IMR-90 (cell line): ENCODE data around the gene RNASE4. TPM values are rescaled to one million over a fixed set of nuclear protein-coding genes. Genes with fewer than 3 reads are reported as not detected.

Experiments
- ATAC-seq: fragments of 200-7000 bp; cut with Tn5 transposase; 2 replicates; pipeline ENCODE4 v1.9.1; 2020; ENCODE audit warnings: low read depth, mild to moderate bottlenecking, moderate library complexity
- BruUV-seq: library from RNA; stranded (reverse); fragments of 400-500 nt; replicated peaks from 2 replicates; lab custom pipeline; 2021; lab: Mats Ljungman, UMichigan
- CTCF ChIA-PET: fragments of 300-600 bp; formaldehyde crosslinking; extraction: SDS; loops from one replicate; lab custom pipeline; 2021; ENCODE audit warnings: antibody characterized with exemption; lab: Yijun Ruan, JAX
- POLR2A ChIA-PET: fragments of 300-600 bp; sonication (Branson Sonifier 250); formaldehyde crosslinking; loops from one replicate; lab custom pipeline; 2022; ENCODE audit warnings: antibody characterized with exemption; ENCODE audit not compliant: unreplicated experiment; lab: Charles Lee
- DNase-seq: peaks from one replicate; pipeline ENCODE4 v3.0.0; 2013
- H2AFZ ChIP-seq: replicated peaks from 2 replicates; pipeline ENCODE3; 2013; ENCODE audit warnings: low read length, mild to moderate bottlenecking; ENCODE audit not compliant: poor library complexity
- H2AK5ac ChIP-seq: 2 replicates; pipeline ENCODE4 v1.6.1; 2013; ENCODE audit warnings: low read depth, low read length, inconsistent platforms
- H2AK9ac ChIP-seq: replicated peaks from 2 replicates; pipeline ENCODE3; 2013; ENCODE audit warnings: mild to moderate bottlenecking, low read depth, low read length, moderate library complexity; ENCODE audit not compliant: poor library complexity
- H2BK120ac ChIP-seq: 2 replicates; pipeline ENCODE4 v1.6.1; 2013; ENCODE audit warnings: low read depth, low read length, inconsistent platforms
- H2BK15ac ChIP-seq: 3 replicates; pipeline ENCODE4 v1.6.1; 2013; ENCODE audit warnings: low read depth, low read length, inconsistent platforms
- H2BK20ac ChIP-seq: 2 replicates; pipeline ENCODE4 v1.6.1; 2013; ENCODE audit warnings: low read depth, mild to moderate bottlenecking, inconsistent platforms, low read length, moderate library complexity
- H2BK5ac ChIP-seq: 2 replicates; pipeline ENCODE4 v1.6.1; 2013; ENCODE audit warnings: mild to moderate bottlenecking, low read depth, low read length, inconsistent platforms; ENCODE audit not compliant: poor library complexity, severe bottlenecking
- H3K14ac ChIP-seq: replicated peaks from 2 replicates; pipeline ENCODE4 v1.6.1; 2013; ENCODE audit warnings: low read depth, low read length, inconsistent platforms
- H3K18ac ChIP-seq: 2 replicates; pipeline ENCODE4 v1.6.1; 2013; ENCODE audit warnings: low read depth, low read length, control low read depth
- H3K23ac ChIP-seq: 2 replicates; pipeline ENCODE4 v1.6.1; 2013; ENCODE audit warnings: low read depth, low read length, inconsistent platforms
- H3K27ac ChIP-seq: 2 replicates; pipeline ENCODE4 v1.5.1; 2013; ENCODE audit warnings: mild to moderate bottlenecking, control low read depth, low read length; ENCODE audit not compliant: insufficient read depth
- H3K27me3 ChIP-seq: 2 replicates; pipeline ENCODE4 v1.6.1; 2013; ENCODE audit warnings: low read length; ENCODE audit not compliant: control insufficient read depth, insufficient read depth
- H3K36me3 ChIP-seq: 2 replicates; pipeline ENCODE4 v1.6.1; 2013; ENCODE audit warnings: low read length, mixed read lengths; ENCODE audit not compliant: control insufficient read depth, insufficient read depth
- H3K4ac ChIP-seq: 2 replicates; pipeline ENCODE4 v1.6.1; 2013; ENCODE audit warnings: low read depth, low read length, inconsistent platforms
- H3K4me1 ChIP-seq: 2 replicates; pipeline ENCODE4 v1.6.1; 2013; ENCODE audit warnings: low read length, mixed read lengths; ENCODE audit not compliant: control insufficient read depth, insufficient read depth
- H3K4me2 ChIP-seq: 2 replicates; pipeline ENCODE4 v1.6.1; 2013; ENCODE audit warnings: low read depth, mild to moderate bottlenecking, control low read depth, low read length, moderate library complexity
- H3K4me3 ChIP-seq: 2 replicates; pipeline ENCODE4 v1.5.1; 2013; ENCODE audit warnings: low read depth, mild to moderate bottlenecking, control low read depth, low read length, moderate library complexity; ENCODE audit not compliant: insufficient read depth
- H3K56ac ChIP-seq: 2 replicates; pipeline ENCODE4 v1.6.1; 2013; ENCODE audit warnings: low read length, inconsistent platforms; ENCODE audit not compliant: insufficient read depth; ENCODE audit errors: extremely low read depth
- H3K79me1 ChIP-seq, 2 experiments: 2 replicates each; pipeline ENCODE4 v1.6.1; 2013; ENCODE audit warnings: low read length in 2 of 2, inconsistent platforms in 1 of 2, low read depth in 1 of 2
- H3K9ac ChIP-seq: 2 replicates; pipeline ENCODE4 v1.6.1; 2013; ENCODE audit warnings: low read depth, low read length, control low read depth
- H3K9me1 ChIP-seq: 2 replicates; pipeline ENCODE4 v1.6.1; 2013; ENCODE audit warnings: low read length, inconsistent platforms; ENCODE audit not compliant: insufficient read depth
- H3K9me3 ChIP-seq: 2 replicates; pipeline ENCODE4 v1.6.1; 2013; ENCODE audit warnings: low read length; ENCODE audit not compliant: control insufficient read depth, insufficient read depth
- H4K20me1 ChIP-seq: 2 replicates; pipeline ENCODE4 v1.6.1; 2013; ENCODE audit warnings: low read length, inconsistent platforms; ENCODE audit not compliant: insufficient read depth
- H4K5ac ChIP-seq: 2 replicates; pipeline ENCODE4 v1.6.1; 2013; ENCODE audit warnings: mild to moderate bottlenecking, low read depth, low read length, control low read depth
- H4K8ac ChIP-seq, 2 experiments: 2 replicates each; pipeline ENCODE4 v1.6.1; 2013; ENCODE audit warnings: low read depth in 2 of 2, low read length in 2 of 2, control low read depth in 1 of 2, inconsistent platforms in 1 of 2
- H4K91ac ChIP-seq: 2 replicates; pipeline ENCODE4 v1.6.1; 2013; ENCODE audit warnings: low read depth, low read length, inconsistent platforms; ENCODE audit not compliant: insufficient read depth
- CEBPB ChIP-seq: IDR thresholded peaks from 2 replicates; pipeline ENCODE4 v1.6.1; 2012; ENCODE audit warnings: low read depth, low read length, improper control_type of control experiment
- CHD1 ChIP-seq: IDR thresholded peaks from 2 replicates; pipeline ENCODE4 v1.6.1; 2012; ENCODE audit warnings: low read depth, low read length, improper control_type of control experiment
- FOS ChIP-seq: fragments of 150-350 bp; IDR thresholded peaks from 2 replicates; pipeline ENCODE4 v1.6.1; 2016; ENCODE audit warnings: low read depth, low read length
- MAFK ChIP-seq: IDR thresholded peaks from 2 replicates; pipeline ENCODE4 v1.6.1; 2012; ENCODE audit warnings: low read depth, low read length, improper control_type of control experiment
- MXI1 ChIP-seq: IDR thresholded peaks from 2 replicates; pipeline ENCODE4 v1.6.1; 2012; ENCODE audit warnings: low read depth, mild to moderate bottlenecking, low read length, moderate library complexity, borderline replicate concordance
- NFE2L2 ChIP-seq: fragments of 150-350 bp; IDR thresholded peaks from 2 replicates; pipeline ENCODE4 v1.6.1; 2016; ENCODE audit warnings: low read depth, mild to moderate bottlenecking, low read length
- POLR2A ChIP-seq: IDR thresholded peaks from 2 replicates; pipeline ENCODE4 v1.6.1; 2012; ENCODE audit warnings: mild to moderate bottlenecking, low read depth, low read length
- RAD21 ChIP-seq: IDR thresholded peaks from 2 replicates; pipeline ENCODE4 v1.6.1; 2012; ENCODE audit warnings: low read length, improper control_type of control experiment
- SMC3 ChIP-seq: fragments of 150-350 bp; IDR thresholded peaks from 2 replicates; pipeline ENCODE4 v1.6.1; 2016; ENCODE audit warnings: low read depth, mild to moderate bottlenecking, antibody characterized with exemption, low read length, moderate library complexity
- WGBS, 2 experiments: methylation state at CpG; one replicate each; pipeline versions ENCODE4 v1.1.5 to v1.1.7; 2013; ENCODE audit warnings: missing lambda C conversion rate in 2 of 2; ENCODE audit not compliant: insufficient read length in 1 of 2; ENCODE audit errors: extremely low coverage in 2 of 2; 5-methylcytosine and 5-hydroxymethylcytosine counted together
- dilution Hi-C: fragments of 300-500 bp; cut with HindIII; formaldehyde crosslinking; loops from one replicate; pipeline ENCODE4 v1.14.3; 2018; ENCODE audit warnings: low sequenced_read_pairs; ENCODE audit not compliant: unreplicated experiment
- in situ Hi-C: fragments of 300-500 bp; cut with MboI; formaldehyde crosslinking; loops from 3 replicates; pipeline ENCODE4 v1.14.3; 2019; ENCODE audit warnings: low sequenced_read_pairs, inconsistent platforms, mixed read lengths
- intact Hi-C: fragments of 100-400 bp; cut with micrococcal nuclease; formaldehyde crosslinking; loops from 2 replicates; pipeline ENCODE4 v1.10.0; 2022
- polyA plus RNA-seq, 3 experiments: library from polyadenylated mRNA; depleted of rRNA; stranded (reverse); fragments of >200 nt; gene quantifications; 2 replicates each; pipeline ENCODE4 v1.2.3, GENCODE V29; 2012; ENCODE audit warnings: low replicate concordance in 1 of 3
- total RNA-seq: library from RNA; depleted of rRNA; stranded (reverse); fragments of >200 nt; gene quantifications from 2 replicates; pipeline ENCODE4 v1.2.3, GENCODE V29; 2012
- TF ChIP-seq, protein P1 (sequence below): conservative IDR thresholded peaks from 2 replicates; pipeline ENCODE4 v1.5.1; 2012; ENCODE audit warnings: mild to moderate bottlenecking, low read depth, low read length, improper control_type of control experiment

The RNASE4 gene
- total and polyA plus RNA-seq, 2 of the 4 experiments (the other 2 are of a cell fraction): 10.4 to 11.6 TPM

DNA sequence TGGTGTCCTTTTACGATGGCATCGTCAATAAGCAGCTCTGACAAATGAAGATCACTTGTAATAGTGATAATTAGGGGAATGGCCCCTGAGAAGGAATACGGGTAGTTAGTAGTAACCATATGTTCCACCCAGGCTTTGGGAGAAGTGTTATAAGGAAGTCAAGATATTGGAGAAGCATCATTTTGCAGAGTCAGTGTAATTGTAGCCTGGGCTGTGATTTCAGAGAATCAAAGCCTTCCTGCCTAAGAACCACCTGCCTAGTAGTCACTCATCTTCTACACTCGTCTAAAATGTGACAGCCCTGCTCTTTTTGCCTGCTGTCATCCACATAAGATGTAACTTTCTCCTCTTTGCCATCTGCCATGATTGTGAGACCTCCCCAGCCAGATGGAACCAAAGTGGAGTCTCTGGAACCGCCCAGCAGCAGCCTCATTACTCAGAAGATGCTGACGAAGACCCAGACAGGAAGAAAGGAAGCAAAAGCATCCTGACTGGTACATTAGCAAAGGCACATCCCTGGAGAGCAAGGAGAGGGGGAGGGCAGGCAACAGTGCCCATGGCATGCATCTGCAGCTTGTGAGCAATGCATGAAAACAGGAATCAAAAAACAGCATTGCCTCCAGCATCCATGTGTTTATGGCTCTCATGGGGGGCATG is 48.7 kb downstream of the RNASE4 start:
- H3K56ac ChIP-seq: no peak overlapping the region
- 34% methylated on average over 3 of the region's 6 CpGs; no CpG with 5 or more reads in 1 of the 2 experiments for WGBS, 2 experiments
- no peak overlapping the region for H3K4ac ChIP-seq
- H3K79me1 ChIP-seq: no peaks in the 10 kb centered on the region
- no peak overlapping the region for H4K91ac ChIP-seq
- BruUV-seq: no TSS peak
- H4K8ac ChIP-seq: no peak overlapping the region
- no peaks in the 10 kb centered on the region for H3K9me3 ChIP-seq
- H4K5ac ChIP-seq: no peak overlapping the region
- H3K23ac ChIP-seq: no peak overlapping the region
- H3K9ac ChIP-seq: no peak overlapping the region
- no peaks in the 10 kb centered on the region for H4K20me1 ChIP-seq
- no peak for DNase-seq
- H3K9me1 ChIP-seq: no peaks in the 10 kb centered on the region
- H2BK15ac ChIP-seq: no peak overlapping the region
- H3K4me3 ChIP-seq: no peak overlapping the region
- intact Hi-C loops (no loop called here), dilution Hi-C loops (no loop called here), in situ Hi-C loops (no loop called here)
- TF ChIP-seq CHD1: no peak
- TF ChIP-seq MAFK: no peak
- no peak for TF ChIP-seq SMC3
- TF ChIP-seq MXI1: no peak
- TF ChIP-seq NFE2L2: no peak
- TF ChIP-seq CEBPB: no peak
- no peak for TF ChIP-seq RAD21
- no peak for TF ChIP-seq FOS
- TF ChIP-seq POLR2A: no peak
- TF ChIP-seq, protein P1, sequence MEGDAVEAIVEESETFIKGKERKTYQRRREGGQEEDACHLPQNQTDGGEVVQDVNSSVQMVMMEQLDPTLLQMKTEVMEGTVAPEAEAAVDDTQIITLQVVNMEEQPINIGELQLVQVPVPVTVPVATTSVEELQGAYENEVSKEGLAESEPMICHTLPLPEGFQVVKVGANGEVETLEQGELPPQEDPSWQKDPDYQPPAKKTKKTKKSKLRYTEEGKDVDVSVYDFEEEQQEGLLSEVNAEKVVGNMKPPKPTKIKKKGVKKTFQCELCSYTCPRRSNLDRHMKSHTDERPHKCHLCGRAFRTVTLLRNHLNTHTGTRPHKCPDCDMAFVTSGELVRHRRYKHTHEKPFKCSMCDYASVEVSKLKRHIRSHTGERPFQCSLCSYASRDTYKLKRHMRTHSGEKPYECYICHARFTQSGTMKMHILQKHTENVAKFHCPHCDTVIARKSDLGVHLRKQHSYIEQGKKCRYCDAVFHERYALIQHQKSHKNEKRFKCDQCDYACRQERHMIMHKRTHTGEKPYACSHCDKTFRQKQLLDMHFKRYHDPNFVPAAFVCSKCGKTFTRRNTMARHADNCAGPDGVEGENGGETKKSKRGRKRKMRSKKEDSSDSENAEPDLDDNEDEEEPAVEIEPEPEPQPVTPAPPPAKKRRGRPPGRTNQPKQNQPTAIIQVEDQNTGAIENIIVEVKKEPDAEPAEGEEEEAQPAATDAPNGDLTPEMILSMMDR: no peak
- no peak overlapping the region for H3K14ac ChIP-seq
- H3K27ac ChIP-seq: no peak overlapping the region
- H3K4me1 ChIP-seq: no peaks in the 10 kb centered on the region
- ATAC-seq: no peak
- no peaks in the 10 kb centered on the region for H3K36me3 ChIP-seq
- no peak overlapping the region for H2AK5ac ChIP-seq
- H2AK9ac ChIP-seq: no peak overlapping the region
- POLR2A ChIA-PET: no interaction called here
- no peak overlapping the region for H2BK20ac ChIP-seq
- H2AFZ ChIP-seq: no peak overlapping the region
- H3K4me2 ChIP-seq: no peak overlapping the region
- no peak overlapping the region for H3K18ac ChIP-seq
- no peak overlapping the region for H2BK120ac ChIP-seq
- CTCF ChIA-PET: no interaction called here
- no peak overlapping the region for H2BK5ac ChIP-seq
- no peaks in the 10 kb centered on the region for H3K27me3 ChIP-seq
